Esophagus (tissue), 2 donors: ENCODE data around the gene PRELP. TPM values are rescaled to one million over a fixed set of nuclear protein-coding genes. Genes with fewer than 3 reads are reported as not detected.
"Not testable (repeated sequence)": the region's sequence is repeated elsewhere in the genome, so short reads cannot be mapped to it uniquely, and the experiment has no call there.

Experiments used
- H3K27ac ChIP-seq, 2 donors: one replicate each; pipeline ENCODE4 v1.5.1; 2013; ENCODE audit warnings: low read depth in 2 of 2, mild to moderate bottlenecking in 2 of 2, inconsistent platforms in 1 of 2, low read length in 1 of 2, moderate library complexity in 1 of 2
- H3K27me3 ChIP-seq, 2 donors: one replicate each; pipeline ENCODE4 v1.6.1; 2013; ENCODE audit warnings: low read length in 2 of 2, control low read depth in 1 of 2, mild to moderate bottlenecking in 1 of 2; ENCODE audit not compliant: insufficient read depth in 2 of 2, control insufficient read depth in 1 of 2
- H3K36me3 ChIP-seq, 2 donors: one replicate each; pipeline ENCODE4 v1.6.1; 2013; ENCODE audit warnings: low read length in 1 of 2; ENCODE audit not compliant: control insufficient read depth in 2 of 2, insufficient read depth in 2 of 2
- H3K4me1 ChIP-seq, 2 donors: one replicate each; pipeline ENCODE4 v1.6.1; 2013; ENCODE audit warnings: low read length in 1 of 2; ENCODE audit not compliant: control insufficient read depth in 2 of 2, insufficient read depth in 2 of 2
- H3K4me3 ChIP-seq, 2 donors: one replicate each; pipeline ENCODE4 v1.5.1; 2013; ENCODE audit warnings: low read length in 2 of 2, mild to moderate bottlenecking in 2 of 2, low read depth in 1 of 2, moderate library complexity in 1 of 2
- H3K9me3 ChIP-seq, 2 donors: one replicate each; pipeline ENCODE4 v1.6.1; 2013; ENCODE audit warnings: mild to moderate bottlenecking in 2 of 2, low read depth in 1 of 2, low read length in 1 of 2, moderate library complexity in 1 of 2; ENCODE audit not compliant: control insufficient read depth in 2 of 2, insufficient read depth in 1 of 2
- WGBS, 2 donors: extraction: QIAGEN DNeasy Blood & Tissue Kit; methylation state at CpG; one replicate each; pipeline ENCODE4 v1.1.7; 2013; 5-methylcytosine and 5-hydroxymethylcytosine counted together
- polyA plus RNA-seq, 2 donors: library from polyadenylated mRNA; stranded (reverse); fragments of 200-250 nt; gene quantifications; one replicate each; pipeline ENCODE4 v1.2.3, GENCODE V29; 2013
- donor health status: healthy with polysubstance abuse.
- donor health status: Bipolar disorder and iron deficiency.

PRELP gene
- polyA plus RNA-seq, 2 donors, result 6.5 to 27.8 TPM

DNA sequence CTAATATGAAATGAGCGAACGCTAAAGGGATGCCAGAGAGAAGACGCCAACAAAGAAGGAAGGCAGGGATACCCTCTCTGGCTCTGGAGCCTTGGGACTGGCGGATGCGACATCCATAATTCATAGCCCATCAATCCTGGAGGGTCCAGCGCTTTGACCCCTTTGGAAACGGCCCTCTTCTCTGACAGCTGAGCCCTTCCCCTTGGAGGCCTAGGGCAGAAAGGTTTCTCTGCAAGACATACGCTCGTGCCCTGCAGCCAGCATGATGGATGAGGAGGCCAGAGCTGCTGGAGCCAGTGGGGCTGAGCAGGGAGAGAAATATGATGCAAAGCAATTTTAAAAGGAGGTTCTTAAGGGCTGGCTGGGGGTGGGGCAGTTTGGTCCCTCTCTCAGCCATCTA is 40.6 kb downstream of the PRELP start:
- H3K27ac ChIP-seq, result no peak overlapping the region
- H3K4me1 ChIP-seq, result peaks cover 9 to 22% of the 10 kb centered on the region in 2 donors
- 89 to 92% methylated on average over 9 of the region's 9 CpGs for WGBS, 2 donors
- no peaks in the 10 kb centered on the region for H3K36me3 ChIP-seq
- H3K4me3 ChIP-seq, result no peak overlapping the region
- H3K9me3 ChIP-seq, result no peaks in the 10 kb centered on the region
- H3K27me3 ChIP-seq, result no peaks in the 10 kb centered on the region

- peaks cover 9 to 18% of the 10 kb centered on the region in 2 donors for H3K4me1 ChIP-seq
- H3K36me3 ChIP-seq, result no peaks in the 10 kb centered on the region
- H3K9me3 ChIP-seq, result no peaks in the 10 kb centered on the region
- H3K27me3 ChIP-seq, result no peaks in the 10 kb centered on the region
- H3K4me3 ChIP-seq, result no peak overlapping the region
- WGBS, 2 donors, result 60 to 63% methylated on average over 5 of the region's 5 CpGs
- H3K27ac ChIP-seq, result peak overlapping the region in 1 of 2 donors; percentile 56
Observed at GRCh38 chr1:203516906-203517305, 41.3 kb downstream of the PRELP start.

- no peaks in the 10 kb centered on the region for H3K36me3 ChIP-seq
- no peaks in the 10 kb centered on the region for H3K9me3 ChIP-seq
- 69 to 73% methylated on average over 11 of the region's 11 CpGs for WGBS, 2 donors
- H3K4me1 ChIP-seq, result peaks cover 9 to 17% of the 10 kb centered on the region in 2 donors
- H3K4me3 ChIP-seq, result no peak overlapping the region
- H3K27me3 ChIP-seq, result no peaks in the 10 kb centered on the region
- peak overlapping the region in 1 of 2 donors; percentile 35 for H3K27ac ChIP-seq
Observed at GRCh38 chr1:203517426-203518110, 42.0 kb downstream of the PRELP start.

DNA sequence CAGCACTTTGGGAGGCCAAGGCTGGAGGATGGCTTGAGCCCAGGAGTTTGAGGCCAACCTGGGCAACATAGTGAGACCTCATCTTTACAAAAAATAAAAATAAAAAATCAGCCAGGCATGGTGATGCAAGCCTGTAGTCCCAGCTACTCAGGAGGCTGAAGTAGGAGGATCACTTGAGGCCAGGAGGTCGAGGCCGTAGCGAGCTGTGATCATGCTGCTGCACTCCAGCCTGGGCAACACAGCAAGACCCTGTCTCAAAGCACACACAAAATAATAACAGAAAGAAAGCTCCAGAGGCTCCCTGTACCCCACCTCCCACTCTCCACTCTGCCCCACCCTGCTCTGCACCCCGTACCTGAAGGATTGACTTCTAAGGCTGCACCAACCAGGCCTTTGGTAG is 42.5 kb downstream of the PRELP start:
- H3K4me3 ChIP-seq, H3K27me3 ChIP-seq, H3K9me3 ChIP-seq, H3K36me3 ChIP-seq, H3K27ac ChIP-seq: not testable (repeated sequence)
- WGBS, 2 donors, result 84 to 94% methylated on average over 4 of the region's 4 CpGs
- H3K4me1 ChIP-seq, result peaks cover 9 to 13% of the 10 kb centered on the region in 2 donors

GRCh38 chr1:203518541-203518940 is 42.9 kb downstream of the PRELP start:
- Histone ChIP-seq H3K4me3 (no peak overlapping the region), H3K9me3 (no peaks in the 10 kb centered on the region), H3K27me3 (no peaks in the 10 kb centered on the region), H3K36me3 (no peaks in the 10 kb centered on the region), H3K27ac (no peak overlapping the region), H3K4me1 (peaks cover 5 to 13% of the 10 kb centered on the region in 2 donors)
- WGBS, 2 donors, result 93 to 96% methylated on average over 7 of the region's 7 CpGs

DNA sequence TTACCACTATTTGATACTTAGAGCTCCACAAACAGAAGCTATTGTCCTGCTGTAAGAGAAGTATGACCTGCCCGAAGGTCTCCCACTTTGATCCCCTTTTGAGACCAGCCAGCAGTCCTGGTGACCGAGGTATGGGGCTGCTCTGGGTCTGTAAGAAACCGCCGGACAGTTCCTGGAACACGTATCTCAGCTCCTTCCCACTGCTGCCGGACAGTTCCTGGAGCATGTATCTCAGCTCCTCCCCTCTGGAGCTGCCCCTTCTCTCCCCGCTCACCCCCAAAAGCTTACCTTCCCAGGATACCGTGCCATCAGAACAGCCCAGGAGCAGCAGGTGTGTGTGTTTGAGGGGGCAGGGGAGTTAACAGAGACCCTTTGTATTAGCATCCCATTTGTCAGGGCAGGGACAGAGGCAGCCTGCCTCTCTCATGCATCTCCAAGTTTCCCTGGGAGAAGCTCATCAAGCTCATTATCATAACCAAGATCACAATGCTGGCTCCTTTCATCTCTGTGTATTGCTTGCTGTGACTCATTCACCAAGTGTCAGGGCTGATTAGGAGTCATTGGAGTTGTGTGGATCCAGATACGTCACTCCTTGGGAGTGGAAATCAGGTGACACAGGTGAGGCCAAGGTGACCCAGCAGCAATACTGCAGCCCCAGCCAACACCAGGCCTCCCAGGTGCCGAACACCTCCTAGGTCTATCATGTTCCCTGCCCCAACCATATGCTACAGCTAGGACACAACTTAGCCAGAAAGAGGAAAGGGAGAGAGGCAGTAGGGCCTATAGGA is 43.6 kb downstream of the PRELP start:
- H3K4me3 ChIP-seq, result no peak overlapping the region
- 82 to 90% methylated on average over 10 of the region's 10 CpGs for WGBS, 2 donors
- H3K4me1 ChIP-seq, result peaks cover 0 to 13% of the 10 kb centered on the region in 2 donors
- H3K27ac ChIP-seq, result peak overlapping the region in 1 of 2 donors; percentile 33
- no peaks in the 10 kb centered on the region for H3K9me3 ChIP-seq
- no peaks in the 10 kb centered on the region for H3K36me3 ChIP-seq
- no peaks in the 10 kb centered on the region for H3K27me3 ChIP-seq

- H3K27me3 ChIP-seq, result no peaks in the 10 kb centered on the region
- no peaks in the 10 kb centered on the region for H3K9me3 ChIP-seq
- H3K36me3 ChIP-seq, result no peaks in the 10 kb centered on the region
- H3K4me1 ChIP-seq, result peaks cover 0 to 13% of the 10 kb centered on the region in 2 donors
- 92 to 93% methylated on average over 6 of the region's 6 CpGs for WGBS, 2 donors
- H3K27ac ChIP-seq, result peak overlapping the region in 1 of 2 donors; percentile 33
- no peak overlapping the region for H3K4me3 ChIP-seq
Observed at GRCh38 chr1:203519896-203520295, 44.3 kb downstream of the PRELP start.

- Histone ChIP-seq H3K4me3 (no peak overlapping the region), H3K27ac (peak overlapping the region in 1 of 2 donors; percentile 33), H3K9me3 (no peaks in the 10 kb centered on the region), H3K36me3 (no peaks in the 10 kb centered on the region), H3K4me1 (peaks cover 0 to 13% of the 10 kb centered on the region in 2 donors), H3K27me3 (no peaks in the 10 kb centered on the region)
- 75 to 77% methylated on average over 5 of the region's 5 CpGs for whole genome bisulfite sequencing, 2 donors
Observed at GRCh38 chr1:203520315-203520714, 44.7 kb downstream of the PRELP start.

GRCh38 chr1:203521074-203521794 is 45.6 kb downstream of the PRELP start:
- Histone ChIP-seq H3K27ac (no peak overlapping the region), H3K4me3 (no peak overlapping the region), H3K36me3 (no peaks in the 10 kb centered on the region), H3K9me3 (no peaks in the 10 kb centered on the region), H3K4me1 (peaks cover 2 to 13% of the 10 kb centered on the region in 2 donors), H3K27me3 (no peaks in the 10 kb centered on the region)
- WGBS, 2 donors, result 75 to 80% methylated on average over 10 of the region's 10 CpGs
